Pancreas (tissue), 10 donors: ENCODE data around the gene KATNAL1. TPM values are rescaled to one million over a fixed set of nuclear protein-coding genes. Genes with fewer than 3 reads are reported as not detected.

Experiments used
- ATAC-seq, 4 donors: fragments of 200-7000 bp; cut with Tn5 transposase; one replicate each; pipeline versions ENCODE4 v1.8.0 to v1.9.1; 2020; ENCODE audit warnings: mild to moderate bottlenecking in 4 of 4, moderate library complexity in 4 of 4
- DNase-seq, 6 donors: peaks; one replicate each; pipeline ENCODE4 v3.0.0-alpha.2; 2020
- FAIRE-seq: peaks from 2 replicates; lab custom pipeline; 2012; peaks lifted over from hg19 to GRCh38; lab: Jason Lieb, UNC
- H3K27ac ChIP-seq, 4 donors: fragments of 200-600 bp; sonication (generic); 1 replicate in 3 of 4; 2 replicates in 1 of 4; pipeline versions ENCODE4 v1.5.0 to v1.8.0; 2020
- H3K27me3 ChIP-seq, 4 donors: fragments of 200-600 bp; one replicate each; pipeline ENCODE4 v1.8.0; 2021
- H3K36me3 ChIP-seq, 3 donors: fragments of 200-600 bp; sonication (generic) in 1 of 3; one replicate each; pipeline versions ENCODE4 v1.5.0 to v1.8.0; 2020 to 2021
- H3K4me1 ChIP-seq, 3 donors: fragments of 200-600 bp; one replicate each; pipeline ENCODE4 v1.8.0; 2021
- H3K4me3 ChIP-seq, 4 donors: fragments of 200-600 bp; sonication (generic) in 2 of 4; one replicate each; pipeline versions ENCODE4 v1.5.0 to v1.8.0; 2020 to 2021
- H3K9me3 ChIP-seq, 4 donors: fragments of 200-600 bp; one replicate each; pipeline ENCODE4 v1.8.0; 2021
- WGBS, 2 donors: extraction: QIAGEN DNeasy Blood & Tissue Kit; methylation state at CpG; one replicate each; pipeline ENCODE4 v1.1.7; 2013; 5-methylcytosine and 5-hydroxymethylcytosine counted together
- intact Hi-C, 3 donors: fragments of 100-400 bp; cut with DNase I; formaldehyde crosslinking; loops; one replicate each; pipeline versions ENCODE4 v1.11.1 to v1.14.2; 2022
- polyA plus RNA-seq, 2 donors: library from polyadenylated mRNA; stranded (reverse); fragments of 200-250 nt; gene quantifications; one replicate each; pipeline ENCODE4 v1.2.3, GENCODE V29; 2013
- total RNA-seq, 6 donors: library from RNA; stranded (reverse); fragmentation: NEBNext Ultra II Directional in 4 of 6; extraction: Animal tissue kit (Norgen Biotek cat#: 25700) in 4 of 6; gene quantifications; one replicate each; pipeline versions ENCODE4 v1.2.1 to v1.2.4, GENCODE V29; 2021 to 2023
- TF ChIP-seq, protein P1 (sequence below), 4 donors: fragments of 200-600 bp; sonication (generic) in 3 of 4; IDR thresholded peaks; one replicate each; pipeline versions ENCODE4 v1.5.0 to v1.8.0; 2021; ENCODE audit warnings: antibody characterized with exemption in 4 of 4
- donor health status: healthy with polysubstance abuse.
- donor health status: DM: no; HTN: no; CAD: no; lungs with moderate emphysema.
- donor health status: DM: no; HTN: no; CAD: no.
- donor health status: control.
- donor health status: control.
- donor health status: Bipolar disorder and iron deficiency.
- donor health status: DM: yes; HTN: yes; CAD: no.
- donor health status: DM: no; HTN: no; CAD: no.
- donor health status: DM: no; HTN: no; CAD: no.
- donor health status: DM: yes; HTN: yes; CAD: no.

Gene KATNAL1
- total and polyA plus RNA-seq, 8 donors, result 1.1 to 9.3 (median 2.6) TPM

DNA sequence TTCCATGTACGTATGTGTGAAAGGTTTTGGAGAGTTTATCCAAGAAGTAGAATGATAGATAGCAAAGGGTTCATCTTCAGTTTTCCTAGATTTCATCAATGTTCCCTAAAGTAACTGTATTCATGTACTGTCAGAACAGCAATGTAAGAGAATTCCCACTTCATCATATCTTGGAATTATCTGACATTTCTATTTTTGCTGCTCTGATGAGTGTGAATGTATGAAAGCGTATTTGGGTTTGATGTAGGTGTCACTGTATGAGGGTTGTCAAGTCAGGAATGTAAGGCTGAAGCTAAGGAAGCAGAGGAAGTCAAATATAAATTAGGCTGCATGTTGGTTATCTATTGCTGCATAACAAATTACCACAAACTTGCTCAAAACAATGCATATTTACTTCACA is 7.2 kb upstream of the KATNAL1 start:
- Histone ChIP-seq H3K4me3 (no peak overlapping the region), H3K4me1 (no peaks in the 10 kb centered on the region), H3K27me3 (no peaks in the 10 kb centered on the region), H3K36me3 (no peaks in the 10 kb centered on the region), H3K27ac (no peak overlapping the region), H3K9me3 (no peaks in the 10 kb centered on the region)
- TF ChIP-seq, protein P1, sequence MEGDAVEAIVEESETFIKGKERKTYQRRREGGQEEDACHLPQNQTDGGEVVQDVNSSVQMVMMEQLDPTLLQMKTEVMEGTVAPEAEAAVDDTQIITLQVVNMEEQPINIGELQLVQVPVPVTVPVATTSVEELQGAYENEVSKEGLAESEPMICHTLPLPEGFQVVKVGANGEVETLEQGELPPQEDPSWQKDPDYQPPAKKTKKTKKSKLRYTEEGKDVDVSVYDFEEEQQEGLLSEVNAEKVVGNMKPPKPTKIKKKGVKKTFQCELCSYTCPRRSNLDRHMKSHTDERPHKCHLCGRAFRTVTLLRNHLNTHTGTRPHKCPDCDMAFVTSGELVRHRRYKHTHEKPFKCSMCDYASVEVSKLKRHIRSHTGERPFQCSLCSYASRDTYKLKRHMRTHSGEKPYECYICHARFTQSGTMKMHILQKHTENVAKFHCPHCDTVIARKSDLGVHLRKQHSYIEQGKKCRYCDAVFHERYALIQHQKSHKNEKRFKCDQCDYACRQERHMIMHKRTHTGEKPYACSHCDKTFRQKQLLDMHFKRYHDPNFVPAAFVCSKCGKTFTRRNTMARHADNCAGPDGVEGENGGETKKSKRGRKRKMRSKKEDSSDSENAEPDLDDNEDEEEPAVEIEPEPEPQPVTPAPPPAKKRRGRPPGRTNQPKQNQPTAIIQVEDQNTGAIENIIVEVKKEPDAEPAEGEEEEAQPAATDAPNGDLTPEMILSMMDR (IDR thresholded peaks at IDR 0.05), result no peak
- intact Hi-C loops, result no loop called here
- ATAC-seq (no peak), FAIRE-seq (no peak), DNase-seq (no peak)
- 86 to 88% methylated on average over 2 of the region's 2 CpGs for WGBS, 2 donors

DNA sequence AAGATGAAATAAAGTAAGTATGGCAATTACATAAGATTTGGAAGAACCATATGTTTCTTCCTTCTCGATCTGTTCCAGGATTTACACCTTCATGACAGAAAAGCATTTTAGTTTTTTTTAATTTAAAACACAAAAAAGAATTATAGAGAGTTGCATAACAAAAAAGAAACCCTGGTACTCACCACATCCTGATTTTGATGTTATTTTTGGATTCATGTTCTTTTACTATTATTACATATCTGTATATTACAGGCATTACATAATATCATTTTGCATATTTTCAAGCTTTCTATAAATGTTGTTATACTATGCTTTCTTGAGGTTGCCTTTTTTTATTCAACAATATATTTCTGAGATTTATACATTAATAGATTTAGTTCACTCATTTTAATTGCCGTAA is 6.7 kb upstream of the KATNAL1 start:
- WGBS, 2 donors, result 92 to 94% methylated on average over 2 of the region's 2 CpGs
- TF ChIP-seq, protein P1 (IDR thresholded peaks at IDR 0.05), result no peak
- Histone ChIP-seq H3K36me3 (no peaks in the 10 kb centered on the region), H3K4me3 (no peak overlapping the region), H3K27ac (no peak overlapping the region), H3K9me3 (no peaks in the 10 kb centered on the region), H3K27me3 (no peaks in the 10 kb centered on the region), H3K4me1 (no peaks in the 10 kb centered on the region)
- ATAC-seq (no peak), FAIRE-seq (no peak), DNase-seq (no peak)
- intact Hi-C loops, result no loop called here

DNA sequence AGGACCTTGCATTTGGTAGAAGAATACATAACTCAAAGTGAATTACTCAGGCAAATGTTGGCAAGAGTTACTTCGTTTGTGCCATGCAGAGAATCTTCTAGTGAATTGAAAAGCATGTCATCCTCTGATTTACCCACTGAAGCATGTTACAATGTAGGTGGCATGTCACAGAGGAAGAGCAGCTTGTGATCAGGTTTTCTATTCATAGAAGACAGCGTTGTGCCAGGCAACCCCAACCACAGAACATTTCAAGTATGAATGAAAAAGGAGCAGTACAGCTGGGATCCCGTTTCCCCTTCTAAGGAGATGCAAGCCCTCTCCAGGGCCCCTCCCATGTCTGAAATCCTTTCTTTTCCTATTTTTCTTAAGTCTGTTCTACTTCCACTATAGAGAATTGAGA is 6.0 kb upstream of the KATNAL1 start:
- H3K27ac ChIP-seq, result no peak overlapping the region
- no peaks in the 10 kb centered on the region for H3K36me3 ChIP-seq
- no peak overlapping the region for H3K4me3 ChIP-seq
- no peaks in the 10 kb centered on the region for H3K4me1 ChIP-seq
- TF ChIP-seq, protein P1 (IDR thresholded peaks at IDR 0.05), result no peak
- H3K9me3 ChIP-seq, result no peaks in the 10 kb centered on the region
- ATAC-seq (no peak), DNase-seq (no peak), FAIRE-seq (no peak)
- WGBS, 2 donors, result 59 to 67% methylated on average over 3 of the region's 3 CpGs
- H3K27me3 ChIP-seq, result no peaks in the 10 kb centered on the region
- intact Hi-C loops, result no loop called here

DNA sequence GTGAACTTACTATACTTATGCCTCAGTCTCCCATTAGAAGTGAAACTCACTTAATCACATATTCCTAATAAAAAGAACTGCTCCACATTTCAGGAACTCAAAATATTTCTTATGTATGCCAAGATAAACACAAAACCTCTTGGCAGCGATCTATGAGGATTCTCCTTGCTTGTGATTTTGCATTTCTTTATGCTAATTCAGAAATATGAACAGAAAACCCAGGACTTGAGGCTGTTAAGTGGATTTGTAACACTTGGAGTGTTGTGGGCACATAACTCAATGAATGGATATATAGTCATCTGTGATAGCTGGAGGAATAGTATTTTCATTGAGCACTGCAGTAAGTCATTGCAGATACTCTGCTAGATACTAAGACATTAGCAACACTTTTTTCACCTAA is 5.6 kb upstream of the KATNAL1 start:
- DNase-seq (no peak), ATAC-seq (no peak), FAIRE-seq (no peak)
- Histone ChIP-seq H3K4me3 (no peak overlapping the region), H3K4me1 (no peaks in the 10 kb centered on the region), H3K9me3 (no peaks in the 10 kb centered on the region), H3K27me3 (no peaks in the 10 kb centered on the region), H3K27ac (no peak overlapping the region), H3K36me3 (no peaks in the 10 kb centered on the region)
- 28 to 32% methylated on average over 1 of the region's 1 CpG for WGBS, 2 donors
- intact Hi-C loops, result no loop called here
- TF ChIP-seq, protein P1 (IDR thresholded peaks at IDR 0.05), result no peak

DNA sequence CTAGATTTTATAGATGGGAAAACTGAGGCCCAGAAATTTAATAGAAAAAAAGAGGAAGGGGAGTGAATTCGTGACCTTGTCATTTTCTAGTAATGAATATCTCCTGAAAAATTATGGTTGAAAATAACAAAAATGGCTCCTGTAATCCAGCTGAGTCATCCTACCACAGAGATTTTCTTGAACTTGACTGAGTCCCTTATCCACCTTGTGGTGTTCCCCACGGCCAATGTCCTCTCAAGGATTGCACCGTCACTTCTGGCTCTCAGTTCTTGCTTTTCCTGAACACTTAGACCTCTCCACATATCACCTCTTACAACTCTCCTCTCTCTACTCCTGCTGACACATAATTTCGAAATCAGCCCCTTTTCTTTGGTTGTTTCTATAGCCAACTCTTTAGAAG is 1.2 kb upstream of the KATNAL1 start:
- no peaks in the 10 kb centered on the region for H3K4me1 ChIP-seq
- no peaks in the 10 kb centered on the region for H3K27me3 ChIP-seq
- no peak for ATAC-seq
- no peak overlapping the region for H3K27ac ChIP-seq
- intact Hi-C loops, result no loop called here
- no peaks in the 10 kb centered on the region for H3K36me3 ChIP-seq
- no peak overlapping the region for H3K4me3 ChIP-seq
- no peaks in the 10 kb centered on the region for H3K9me3 ChIP-seq
- no peak for DNase-seq
- no peak for FAIRE-seq
- 64 to 76% methylated on average over 4 of the region's 4 CpGs for WGBS, 2 donors
- TF ChIP-seq, protein P1 (IDR thresholded peaks at IDR 0.05), result no peak
